Measurements from ENCODE around the gene REEP2. TPM values are rescaled to one million over a fixed set of nuclear protein-coding genes. Genes with fewer than 3 reads are reported as not detected.

REEP2 gene
- total RNA-seq, 1 donor from 2014 or later, result 7.0 TPM

Other genes starting within 250 kb of the REEP2 start
- gene CDC23, start 225.7 kb upstream of the REEP2 start, total RNA-seq, result 26.8 TPM
- 0.60 TPM for gene GFRA3, start 164.4 kb upstream of the REEP2 start, total RNA-seq
- gene CDC25C, start 107.3 kb upstream of the REEP2 start, total RNA-seq, result not detected
- gene FAM53C, start 100.8 kb upstream of the REEP2 start, total RNA-seq, result 15.6 TPM
- gene KDM3B, start 86.4 kb upstream of the REEP2 start, total RNA-seq, result 79.8 TPM
- gene EGR1, start 26.4 kb downstream of the REEP2 start, total RNA-seq, result 41.6 TPM
- gene ETF1, start 104.2 kb downstream of the REEP2 start, total RNA-seq, result 112 TPM
- 289 TPM for gene HSPA9, start 136.3 kb downstream of the REEP2 start, total RNA-seq

Measured in ureter (tissue), 1 donor.